Measurements from ENCODE around the gene NCAPG2.
A peak's percentile ranks its signal among the peaks of the same experiment; 100 is the strongest.

NCAPG2 gene

GRCh38 chr7:158588878-158589442 lies 115.6 kb downstream of the NCAPG2 start:
- no peak for DNase-seq

- no peak for DNase-seq
Measured at GRCh38 chr7:158588085-158588877, 116.3 kb downstream of the NCAPG2 start.

GRCh38 chr7:158587162-158588084 lies 117.2 kb downstream of the NCAPG2 start, which contains the start of gene PTPRN2:
PTPRN2 (minus strand) TSS chr7:158587823.
- peak; percentile 83 for DNase-seq

- no peak for DNase-seq
Measured at GRCh38 chr7:158586499-158587161, 118.0 kb downstream of the NCAPG2 start.

- no peak for DNase-seq
Measured at GRCh38 chr7:158585721-158586498, 118.7 kb downstream of the NCAPG2 start.

- DNase-seq, result no peak
Measured at GRCh38 chr7:158584407-158584806, 120.2 kb downstream of the NCAPG2 start.

- no peak for DNase-seq
Measured at GRCh38 chr7:158583810-158584209, 120.8 kb downstream of the NCAPG2 start.

- no peak for DNase-seq
Measured at GRCh38 chr7:158583143-158583542, 121.5 kb downstream of the NCAPG2 start.

GRCh38 chr7:158582089-158582456 lies 122.5 kb downstream of the NCAPG2 start:
- DNase-seq, result no peak

- DNase-seq, result no peak
Measured at GRCh38 chr7:158581440-158582088, 123.0 kb downstream of the NCAPG2 start.

Data from right forelimb (tissue), 1 donor.